Spleen (tissue), 11 donors: ENCODE measurements around the gene NEURL1. TPM values are rescaled to one million over a fixed set of nuclear protein-coding genes. Genes with fewer than 3 reads are reported as not detected.

Source experiments
- DNase-seq: peaks from one replicate; pipeline ENCODE4 v3.0.0-alpha.2; 2020
- H3K27ac ChIP-seq, 8 donors: fragments of 200-600 bp; sonication (generic) in 7 of 8; 1 replicate in 4 of 8; 2 replicates in 4 of 8; pipeline versions ENCODE4 v1.5.0 to v1.8.0; 2016 to 2021; ENCODE audit warnings: inconsistent platforms in 4 of 8, mild to moderate bottlenecking in 4 of 8, moderate library complexity in 1 of 8
- H3K27me3 ChIP-seq, 7 donors: fragments of 200-600 bp; sonication (generic) in 6 of 7; replicated peaks in 1 of 7; 1 replicate in 4 of 7; 2 replicates in 3 of 7; pipeline versions ENCODE4 v1.5.0 to v1.8.0; 2016 to 2021; ENCODE audit warnings: inconsistent platforms in 3 of 7, mild to moderate bottlenecking in 1 of 7
- H3K36me3 ChIP-seq, 6 donors: fragments of 200-600 bp; sonication (generic) in 5 of 6; 1 replicate in 4 of 6; 2 replicates in 2 of 6; pipeline versions ENCODE4 v1.5.0 to v1.8.0; 2016 to 2021; ENCODE audit warnings: inconsistent platforms in 2 of 6
- H3K4me1 ChIP-seq, 6 donors: fragments of 200-600 bp; sonication (generic) in 5 of 6; 1 replicate in 3 of 6; 2 replicates in 3 of 6; pipeline versions ENCODE4 v1.5.0 to v1.8.0; 2016 to 2021; ENCODE audit warnings: inconsistent platforms in 3 of 6
- H3K4me3 ChIP-seq, 8 donors: fragments of 200-600 bp; sonication (generic) in 7 of 8; 1 replicate in 4 of 8; 2 replicates in 4 of 8; pipeline versions ENCODE4 v1.5.0 to v1.8.0; 2016 to 2021; ENCODE audit warnings: inconsistent platforms in 4 of 8, mild to moderate bottlenecking in 4 of 8, moderate library complexity in 2 of 8
- H3K9me3 ChIP-seq, 8 donors: fragments of 200-600 bp; sonication (generic) in 7 of 8; 1 replicate in 4 of 8; 2 replicates in 4 of 8; pipeline versions ENCODE4 v1.5.0 to v1.8.0; 2016 to 2021; ENCODE audit warnings: inconsistent platforms in 4 of 8
- POLR2A ChIP-seq, 3 donors: fragments of 450-650 bp; IDR thresholded peaks; one replicate each; pipeline ENCODE4 v1.5.1; 2017; ENCODE audit warnings: antibody characterized with exemption in 3 of 3, mild to moderate bottlenecking in 1 of 3
- POLR2AphosphoS5 ChIP-seq, 3 donors: sonication (generic); formaldehyde crosslinking; IDR thresholded peaks; one replicate each; pipeline ENCODE4 v1.5.1; 2017; ENCODE audit warnings: antibody characterized with exemption in 3 of 3
- WGBS, 5 donors: extraction: QIAGEN DNeasy Blood & Tissue Kit in 3 of 5; methylation state at CpG; one replicate each; pipeline versions ENCODE4 v1.1.5 to v1.1.7; 2013 to 2018; 5-methylcytosine and 5-hydroxymethylcytosine counted together
- intact Hi-C: fragments of 100-400 bp; cut with DNase I; formaldehyde crosslinking; loops from one replicate; pipeline ENCODE4 v1.15.0; 2023; ENCODE audit warnings: low total_unique reads
- polyA plus RNA-seq, 3 donors: library from polyadenylated mRNA; stranded (reverse); fragments of 200-250 nt; gene quantifications; one replicate each; pipeline ENCODE4 v1.2.1, GENCODE V29; 2013
- total RNA-seq, 7 donors: library from RNA; depleted of rRNA in 3 of 7; stranded (reverse); fragments of >200 nt in 3 of 7; fragmentation: NEBNext Ultra II Directional in 4 of 7; extraction: Animal tissue kit (Norgen Biotek cat#: 25700) in 4 of 7; gene quantifications; one replicate each; pipeline versions ENCODE4 v1.1.0 to v1.2.1, GENCODE V29; 2016 to 2021
- TF ChIP-seq, protein P1 (sequence below), 11 experiments: fragments of 200-600 bp in 7 of 11; fragments of 450-650 bp in 4 of 11; sonication (generic) in 4 of 11; IDR thresholded peaks in 8 of 11; conservative IDR thresholded peaks in 3 of 11; 1 replicate in 7 of 11; 2 replicates in 4 of 11; pipeline versions ENCODE4 v1.4.0 to v1.8.0; 2016 to 2021; ENCODE audit warnings: antibody characterized with exemption in 11 of 11, inconsistent platforms in 4 of 11, mild to moderate bottlenecking in 1 of 11
- donor health status: healthy with polysubstance abuse.
- donor health status: DM: no; HTN: no; CAD: no; lungs with moderate emphysema.
- donor health status: DM: no; HTN: no; CAD: no.
- donor health status: Bipolar disorder and iron deficiency.
- donor health status: healthy.
- donor health status: DM: no; HTN: no; CAD: no.
- donor health status: DM: yes; HTN: yes; CAD: no.

Gene NEURL1
- total and polyA plus RNA-seq, 10 donors: 0.43 to 3.6 (median 2.3) TPM

DNA sequence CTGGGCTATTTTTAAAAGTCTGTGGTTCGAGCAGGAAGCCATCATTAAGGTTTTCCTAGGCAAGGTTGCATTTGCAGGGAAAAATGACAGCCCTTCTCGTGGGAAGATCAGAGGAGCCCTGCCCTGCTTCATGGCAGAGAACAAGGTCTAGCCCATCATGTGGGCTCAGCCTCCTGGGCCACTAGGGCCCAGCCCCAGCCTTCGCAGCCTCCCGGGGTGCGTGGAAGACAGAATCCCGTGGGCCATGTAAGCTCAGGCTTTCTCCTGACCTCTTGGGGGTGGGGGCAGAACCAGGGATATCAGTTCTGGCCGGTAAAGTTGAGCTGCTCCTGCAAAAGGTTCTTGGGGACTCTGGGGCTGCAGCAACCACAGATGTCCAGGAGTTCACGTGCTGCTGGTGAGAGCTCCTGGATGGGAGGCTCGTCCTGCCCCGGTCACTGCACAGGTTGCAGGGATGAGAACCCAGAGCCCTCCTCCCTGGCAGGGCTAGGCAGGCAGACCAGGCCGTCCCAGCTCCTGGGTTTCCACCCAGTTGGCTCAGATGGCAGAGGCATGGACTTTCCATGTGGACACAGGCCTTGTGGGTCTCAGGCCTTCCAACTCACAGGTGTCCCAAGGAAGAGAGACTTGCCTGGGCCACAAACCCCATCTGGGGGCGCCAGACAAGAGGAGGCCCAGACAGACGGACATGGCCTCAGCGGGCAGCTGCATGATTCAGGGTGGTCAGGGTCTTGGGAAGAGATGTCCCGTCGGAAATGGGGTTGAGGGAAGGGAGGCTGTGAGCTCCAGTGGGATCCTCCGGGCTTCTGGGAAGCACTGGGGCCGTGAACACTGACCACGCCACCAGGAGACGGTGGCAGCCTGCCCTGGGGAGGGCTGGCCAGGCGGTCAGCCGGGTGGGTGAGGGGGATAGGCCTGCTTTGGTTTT lies 126.2 kb downstream of the NEURL1 start:
- peaks cover 0 to 97% (median 34%) of the 10 kb centered on the region in 6 donors for H3K36me3 ChIP-seq
- no peaks in the 10 kb centered on the region for H3K9me3 ChIP-seq
- no peak for DNase-seq
- H3K27ac ChIP-seq: peak overlapping the region in 6 of 8 donors; percentile 22 to 62 (median 52)
- 80 to 87% (median 84%) methylated on average over 20 to 22 of the region's 22 CpGs for WGBS, 5 donors
- intact Hi-C loops: no loop called here
- H3K4me3 ChIP-seq: no peak overlapping the region
- no peak for TF ChIP-seq POLR2AphosphoS5 (IDR thresholded peaks at IDR 0.05)
- TF ChIP-seq POLR2A (IDR thresholded peaks at IDR 0.05): no peak
- TF ChIP-seq, protein P1, sequence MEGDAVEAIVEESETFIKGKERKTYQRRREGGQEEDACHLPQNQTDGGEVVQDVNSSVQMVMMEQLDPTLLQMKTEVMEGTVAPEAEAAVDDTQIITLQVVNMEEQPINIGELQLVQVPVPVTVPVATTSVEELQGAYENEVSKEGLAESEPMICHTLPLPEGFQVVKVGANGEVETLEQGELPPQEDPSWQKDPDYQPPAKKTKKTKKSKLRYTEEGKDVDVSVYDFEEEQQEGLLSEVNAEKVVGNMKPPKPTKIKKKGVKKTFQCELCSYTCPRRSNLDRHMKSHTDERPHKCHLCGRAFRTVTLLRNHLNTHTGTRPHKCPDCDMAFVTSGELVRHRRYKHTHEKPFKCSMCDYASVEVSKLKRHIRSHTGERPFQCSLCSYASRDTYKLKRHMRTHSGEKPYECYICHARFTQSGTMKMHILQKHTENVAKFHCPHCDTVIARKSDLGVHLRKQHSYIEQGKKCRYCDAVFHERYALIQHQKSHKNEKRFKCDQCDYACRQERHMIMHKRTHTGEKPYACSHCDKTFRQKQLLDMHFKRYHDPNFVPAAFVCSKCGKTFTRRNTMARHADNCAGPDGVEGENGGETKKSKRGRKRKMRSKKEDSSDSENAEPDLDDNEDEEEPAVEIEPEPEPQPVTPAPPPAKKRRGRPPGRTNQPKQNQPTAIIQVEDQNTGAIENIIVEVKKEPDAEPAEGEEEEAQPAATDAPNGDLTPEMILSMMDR (IDR thresholded peaks at IDR 0.05 in 8 of 11, conservative IDR thresholded peaks at IDR 0.05 in 3 of 11): no peak
- peaks cover 0 to 57% (median 22%) of the 10 kb centered on the region in 6 donors for H3K4me1 ChIP-seq
- no peaks in the 10 kb centered on the region for H3K27me3 ChIP-seq

DNA sequence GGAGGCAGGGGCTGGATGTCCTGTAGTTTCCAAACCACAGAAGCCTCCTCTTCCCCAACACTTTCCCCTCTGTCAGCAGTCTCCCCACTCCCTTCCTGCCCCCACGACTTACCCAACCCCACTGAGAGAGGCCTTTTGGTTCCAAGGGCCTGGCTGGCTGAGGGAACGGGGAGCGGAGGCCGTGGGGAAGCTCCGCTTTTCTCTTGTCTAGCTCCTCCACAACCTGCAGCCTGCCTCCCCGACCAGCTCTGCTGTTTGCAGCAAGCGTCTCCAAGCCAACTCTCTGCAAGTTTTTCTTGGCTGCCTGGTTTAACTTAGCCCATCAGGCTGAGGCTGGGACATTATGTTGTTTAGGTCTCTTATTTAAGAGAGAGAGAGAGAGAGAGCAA lies 126.8 kb downstream of the NEURL1 start:
- Histone ChIP-seq H3K9me3 (no peaks in the 10 kb centered on the region), H3K27ac (peak overlapping the region in 5 of 8 donors; percentile 22 to 62 (median 54)), H3K4me1 (peaks cover 0 to 52% (median 20%) of the 10 kb centered on the region in 6 donors), H3K36me3 (peaks cover 0 to 98% (median 36%) of the 10 kb centered on the region in 6 donors), H3K27me3 (no peaks in the 10 kb centered on the region), H3K4me3 (no peak overlapping the region)
- TF ChIP-seq, protein P1 (IDR thresholded peaks at IDR 0.05 in 8 of 11, conservative IDR thresholded peaks at IDR 0.05 in 3 of 11): no peak
- TF ChIP-seq POLR2AphosphoS5 (IDR thresholded peaks at IDR 0.05) (no peak), POLR2A (IDR thresholded peaks at IDR 0.05) (no peak)
- intact Hi-C loops: no loop called here
- DNase-seq: no peak
- 62 to 87% (median 71%) methylated on average over 7 of the region's 7 CpGs for WGBS, 5 donors

DNA sequence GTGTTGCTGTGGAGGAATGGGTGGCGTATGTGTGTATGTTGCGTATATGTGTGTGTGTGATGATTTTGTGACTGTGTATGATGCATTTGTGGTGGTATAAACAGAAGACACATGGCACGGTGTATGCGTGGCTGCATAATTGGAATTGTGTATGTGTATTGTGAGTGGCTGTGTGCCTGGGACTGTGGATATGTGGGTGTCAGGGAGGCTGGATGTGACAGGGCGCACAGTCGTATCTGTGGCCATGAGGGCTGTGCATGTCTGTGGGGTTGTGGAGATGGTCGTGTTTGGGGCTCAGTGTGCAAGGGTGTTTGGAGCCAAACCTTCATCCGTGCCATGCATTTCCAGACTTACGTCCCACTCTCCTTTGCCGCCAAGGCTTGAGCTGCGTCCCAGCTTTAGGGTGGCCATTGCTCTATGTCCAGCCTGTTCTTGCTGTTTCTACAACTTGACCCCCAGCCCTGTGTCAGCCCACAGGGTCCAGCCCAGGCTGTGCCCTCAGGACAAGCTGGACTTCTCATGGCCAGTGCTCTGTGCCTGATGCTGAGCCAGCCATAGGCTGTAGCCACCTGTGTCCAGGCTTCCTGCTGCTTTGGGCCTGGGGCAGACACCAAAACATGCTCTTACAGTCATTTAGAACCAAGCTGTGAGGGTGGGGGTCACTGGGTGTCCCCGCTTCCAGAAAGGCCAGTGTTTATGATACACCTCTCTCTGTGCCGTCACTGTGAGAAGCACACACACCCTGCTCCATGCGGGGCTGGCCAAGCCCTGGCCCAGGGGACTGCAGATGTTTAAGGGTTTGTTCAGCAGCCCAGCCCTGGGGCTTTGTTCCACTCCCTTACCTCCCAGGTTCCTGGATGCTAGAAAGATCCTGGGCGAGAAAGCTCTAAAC lies 127.6 kb downstream of the NEURL1 start:
- Histone ChIP-seq H3K27me3 (no peaks in the 10 kb centered on the region), H3K9me3 (no peaks in the 10 kb centered on the region), H3K36me3 (peaks cover 0 to 98% (median 43%) of the 10 kb centered on the region in 6 donors), H3K27ac (peak overlapping the region in 3 of 8 donors; percentile 28 to 62 (median 33)), H3K4me3 (no peak overlapping the region), H3K4me1 (peaks cover 0 to 45% (median 19%) of the 10 kb centered on the region in 6 donors)
- no peak for DNase-seq
- intact Hi-C loops: no loop called here
- 91 to 95% (median 93%) methylated on average over 12 to 15 of the region's 15 CpGs for WGBS, 5 donors
- TF ChIP-seq, protein P1 (IDR thresholded peaks at IDR 0.05 in 8 of 11, conservative IDR thresholded peaks at IDR 0.05 in 3 of 11): no peak
- no peak for TF ChIP-seq POLR2AphosphoS5 (IDR thresholded peaks at IDR 0.05)
- no peak for TF ChIP-seq POLR2A (IDR thresholded peaks at IDR 0.05)
